ENCODE data around the gene HSPG2.

HSPG2 gene

DNA sequence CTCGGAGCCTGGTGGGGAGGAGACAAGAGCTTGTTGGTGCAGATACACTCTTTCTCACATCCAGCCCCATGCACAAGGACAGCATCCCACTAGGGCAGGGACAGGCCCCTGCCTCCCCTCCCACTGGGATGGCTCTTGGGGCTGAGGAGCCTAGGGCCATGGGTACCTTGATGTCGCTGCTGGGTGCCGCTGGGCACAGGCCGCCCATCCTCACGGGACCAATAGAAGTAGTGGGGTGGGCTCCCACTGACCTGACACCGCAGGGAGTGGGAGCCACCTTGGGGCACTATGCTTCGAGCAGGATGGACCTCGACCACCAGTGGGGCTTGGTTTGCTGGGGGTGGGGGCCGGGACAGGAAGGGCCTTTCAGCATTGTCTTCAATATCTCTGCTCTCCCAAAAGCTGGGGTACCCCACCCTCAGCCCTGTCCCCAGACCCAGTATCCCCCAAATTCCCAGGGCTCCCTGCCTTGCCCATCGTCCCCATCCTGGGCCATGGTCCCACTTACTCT, 77.4 kb downstream of the HSPG2 start:
- H3K27ac ChIP-seq: no peak overlapping the region

DNA sequence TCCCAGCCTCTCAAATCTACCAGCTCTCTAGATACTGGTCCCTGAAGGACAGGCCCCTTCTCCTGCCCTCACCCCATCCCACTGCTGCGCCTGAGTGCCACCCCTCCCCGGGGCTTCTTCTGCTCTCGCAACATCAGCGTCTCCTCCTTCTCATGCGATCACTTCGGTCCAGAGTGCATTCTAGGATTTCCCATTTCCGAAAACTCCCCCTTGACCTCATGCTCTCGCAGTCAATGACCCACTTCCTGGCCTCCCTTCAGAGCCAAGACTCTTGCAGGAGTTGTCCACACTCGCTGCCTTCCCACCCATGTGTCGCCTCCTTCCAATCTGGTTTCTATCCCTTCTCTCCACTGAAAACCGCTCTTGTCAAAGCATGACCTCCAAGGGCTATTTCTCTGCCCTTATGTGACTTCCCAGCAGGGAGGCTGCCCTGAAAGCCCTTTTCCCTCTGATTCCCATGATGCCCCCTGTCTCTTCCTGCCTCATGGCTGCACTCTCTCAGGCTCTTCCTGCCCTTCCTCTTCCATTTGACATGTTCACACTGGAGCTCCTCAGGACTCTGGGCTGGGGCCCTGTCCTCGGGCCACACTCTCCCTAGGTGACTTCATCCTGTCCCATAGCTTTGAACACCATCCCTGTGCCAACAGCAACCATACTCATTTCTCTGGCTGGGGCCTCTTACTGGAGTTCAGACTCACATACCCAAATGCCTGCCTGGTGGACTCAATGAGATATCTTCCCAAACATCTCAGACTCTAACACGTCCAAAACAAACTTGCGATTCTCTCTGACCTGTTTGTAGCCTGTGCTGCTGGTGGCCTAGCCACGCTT, 79.1 kb downstream of the HSPG2 start:
- in situ Hi-C loops (cut with HindIII; ENCODE audit: low pct_ligation_motif_present, low sequenced_read_pairs): no loop called here
- Histone ChIP-seq H3K36me3 (replicated peaks) (peaks cover 69% of the 10 kb centered on the region), H3K27me3 (replicated peaks) (no peaks in the 10 kb centered on the region), H3K27ac (no peak overlapping the region), H3K4me3 (ENCODE audit: low read depth, low read length) (no peak overlapping the region)
- no peak for DNase-seq
- no peak for TF ChIP-seq CTCF (IDR thresholded peaks at IDR 0.05; ENCODE audit: low read depth, low read length, missing control alignments)

More for the DNA sequence above, 77.4 kb downstream of the HSPG2 start:
- Histone ChIP-seq H3K4me3 (ENCODE audit: low read depth, low read length) (no peak overlapping the region), H3K36me3 (replicated peaks) (peaks cover 62% of the 10 kb centered on the region), H3K27me3 (replicated peaks) (no peaks in the 10 kb centered on the region)
- DNase-seq: no peak
- no peak for TF ChIP-seq CTCF (IDR thresholded peaks at IDR 0.05; ENCODE audit: low read depth, low read length, missing control alignments)
- in situ Hi-C loops (cut with HindIII; ENCODE audit: low pct_ligation_motif_present, low sequenced_read_pairs): no loop called here

- no peak for TF ChIP-seq CTCF (IDR thresholded peaks at IDR 0.05; ENCODE audit: low read depth, low read length, missing control alignments)
- Histone ChIP-seq H3K27me3 (replicated peaks) (no peaks in the 10 kb centered on the region), H3K4me3 (ENCODE audit: low read depth, low read length) (no peak overlapping the region), H3K36me3 (replicated peaks) (peaks cover 69% of the 10 kb centered on the region), H3K27ac (no peak overlapping the region)
- peak; percentile 11 for DNase-seq
- in situ Hi-C loops (cut with HindIII; ENCODE audit: low pct_ligation_motif_present, low sequenced_read_pairs): no loop called here
Observed at GRCh38 chr1:21857142-21857839, 79.8 kb downstream of the HSPG2 start.

GRCh38 chr1:21855257-21856096, 81.6 kb downstream of the HSPG2 start:
- Histone ChIP-seq H3K27me3 (replicated peaks) (no peaks in the 10 kb centered on the region), H3K27ac (no peak overlapping the region), H3K36me3 (replicated peaks) (peaks cover 65% of the 10 kb centered on the region), H3K4me3 (ENCODE audit: low read depth, low read length) (no peak overlapping the region)
- no peak for DNase-seq
- in situ Hi-C loops (cut with HindIII; ENCODE audit: low pct_ligation_motif_present, low sequenced_read_pairs): no loop called here
- TF ChIP-seq CTCF (IDR thresholded peaks at IDR 0.05; ENCODE audit: low read depth, low read length, missing control alignments): no peak

GRCh38 chr1:21854751-21855131, 82.4 kb downstream of the HSPG2 start:
- no peak overlapping the region for H3K27ac ChIP-seq
- TF ChIP-seq CTCF (IDR thresholded peaks at IDR 0.05; ENCODE audit: low read depth, low read length, missing control alignments): no peak
- H3K4me3 ChIP-seq (ENCODE audit: low read depth, low read length): no peak overlapping the region
- H3K27me3 ChIP-seq (replicated peaks): no peaks in the 10 kb centered on the region
- in situ Hi-C loops (cut with HindIII; ENCODE audit: low pct_ligation_motif_present, low sequenced_read_pairs): no loop called here
- H3K36me3 ChIP-seq (replicated peaks): peaks cover 60% of the 10 kb centered on the region
- DNase-seq: no peak
